Measurements from ENCODE around the gene BPHL.
"Not testable (repeated sequence)": the region's sequence is repeated elsewhere in the genome, so short reads cannot be mapped to it uniquely, and the experiment has no call there.

The BPHL gene

DNA sequence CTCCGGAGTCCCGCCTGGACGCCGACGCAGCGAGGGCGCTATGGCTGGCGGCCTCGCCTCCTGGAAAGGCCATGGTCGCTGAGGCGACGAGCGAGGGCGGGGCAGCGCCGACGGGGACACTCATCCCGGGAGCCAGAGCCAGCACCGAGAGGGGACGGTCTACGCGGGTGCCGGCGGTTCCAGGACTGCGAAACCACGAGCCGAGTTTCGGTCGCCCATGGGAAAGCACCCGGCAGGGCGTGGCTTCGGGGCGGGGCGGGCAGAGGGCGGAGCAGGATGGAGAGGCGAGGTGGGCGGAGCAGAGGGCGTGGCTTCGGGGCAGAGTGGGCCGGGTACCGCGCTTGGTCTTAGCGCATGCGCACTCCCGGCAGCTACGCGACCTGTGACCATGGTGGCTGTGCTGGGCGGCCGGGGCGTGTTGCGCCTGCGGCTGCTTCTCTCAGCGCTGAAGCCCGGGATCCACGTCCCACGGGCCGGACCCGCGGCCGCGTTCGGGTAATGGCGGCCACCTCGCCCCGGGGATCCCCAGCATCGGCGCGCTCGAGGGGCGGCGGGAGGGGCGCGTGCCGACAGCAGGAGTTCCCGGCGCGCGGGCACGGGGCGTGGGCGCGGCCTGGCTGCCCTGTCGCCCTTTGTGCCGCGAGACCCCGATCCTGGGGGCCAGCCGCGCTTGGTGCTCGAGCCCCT is at the start of gene BPHL:
TSS of gene BPHL (plus strand) at position 359 of the 687 bp plus-strand sequence. CDS start at position 389, 30 bp downstream.
- peak; percentile 97 for DNase-seq (ENCODE audit: low read depth)
- H3K4me3 ChIP-seq (ENCODE audit: low read depth, low read length), result peak within 1 kb of the TSS; percentile 58
- TF ChIP-seq, protein P1, sequence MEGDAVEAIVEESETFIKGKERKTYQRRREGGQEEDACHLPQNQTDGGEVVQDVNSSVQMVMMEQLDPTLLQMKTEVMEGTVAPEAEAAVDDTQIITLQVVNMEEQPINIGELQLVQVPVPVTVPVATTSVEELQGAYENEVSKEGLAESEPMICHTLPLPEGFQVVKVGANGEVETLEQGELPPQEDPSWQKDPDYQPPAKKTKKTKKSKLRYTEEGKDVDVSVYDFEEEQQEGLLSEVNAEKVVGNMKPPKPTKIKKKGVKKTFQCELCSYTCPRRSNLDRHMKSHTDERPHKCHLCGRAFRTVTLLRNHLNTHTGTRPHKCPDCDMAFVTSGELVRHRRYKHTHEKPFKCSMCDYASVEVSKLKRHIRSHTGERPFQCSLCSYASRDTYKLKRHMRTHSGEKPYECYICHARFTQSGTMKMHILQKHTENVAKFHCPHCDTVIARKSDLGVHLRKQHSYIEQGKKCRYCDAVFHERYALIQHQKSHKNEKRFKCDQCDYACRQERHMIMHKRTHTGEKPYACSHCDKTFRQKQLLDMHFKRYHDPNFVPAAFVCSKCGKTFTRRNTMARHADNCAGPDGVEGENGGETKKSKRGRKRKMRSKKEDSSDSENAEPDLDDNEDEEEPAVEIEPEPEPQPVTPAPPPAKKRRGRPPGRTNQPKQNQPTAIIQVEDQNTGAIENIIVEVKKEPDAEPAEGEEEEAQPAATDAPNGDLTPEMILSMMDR (IDR thresholded peaks at IDR 0.05; ENCODE audit: insufficient read depth, low read depth, low read length, missing control alignments), result no peak

DNA sequence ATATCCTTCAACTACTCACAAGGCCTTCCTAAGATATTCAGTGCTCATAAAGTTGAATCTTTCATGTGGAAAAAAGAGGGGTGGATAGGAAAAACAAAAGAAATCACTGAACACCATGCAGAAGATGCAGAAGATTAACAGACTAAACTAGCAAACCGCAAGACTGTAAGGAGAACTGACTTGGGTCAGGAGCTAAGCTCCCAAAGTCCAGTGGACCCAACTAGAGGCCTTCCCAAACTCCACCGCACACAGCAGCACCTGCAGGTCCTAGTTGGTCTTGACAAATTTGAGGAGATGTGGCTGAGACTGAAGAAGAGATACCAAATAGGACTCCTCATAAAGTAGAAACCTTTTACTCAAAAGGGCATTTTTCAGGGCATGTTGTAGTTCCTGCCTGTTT is 46.9 kb upstream of the BPHL start:
- DNase-seq (ENCODE audit: low read depth), result no peak
- H3K4me3 ChIP-seq (ENCODE audit: low read depth, low read length), result no peak overlapping the region
- TF ChIP-seq, protein P1 (IDR thresholded peaks at IDR 0.05; ENCODE audit: insufficient read depth, low read depth, low read length, missing control alignments), result no peak

DNA sequence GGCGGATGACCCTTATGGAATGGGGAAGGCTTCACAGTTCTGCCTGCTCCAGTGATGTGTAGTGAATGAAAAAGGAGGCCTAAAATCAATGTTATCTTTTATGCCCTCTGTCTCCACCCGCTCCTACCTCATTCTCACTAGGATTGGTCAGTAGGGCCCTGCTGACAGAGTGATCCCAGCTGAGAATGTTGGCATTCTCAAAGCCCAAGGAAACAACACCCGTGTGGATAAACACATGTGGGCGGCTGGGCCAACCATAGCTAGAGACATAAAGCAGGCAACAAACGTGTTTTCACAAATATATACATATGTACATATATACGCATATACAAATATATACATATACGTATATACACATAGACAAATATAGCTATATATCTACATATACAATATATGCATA is 45.7 kb upstream of the BPHL start:
- TF ChIP-seq, protein P1 (IDR thresholded peaks at IDR 0.05; ENCODE audit: insufficient read depth, low read depth, low read length, missing control alignments), result no peak
- no peak overlapping the region for H3K4me3 ChIP-seq (ENCODE audit: low read depth, low read length)
- no peak for DNase-seq (ENCODE audit: low read depth)

DNA sequence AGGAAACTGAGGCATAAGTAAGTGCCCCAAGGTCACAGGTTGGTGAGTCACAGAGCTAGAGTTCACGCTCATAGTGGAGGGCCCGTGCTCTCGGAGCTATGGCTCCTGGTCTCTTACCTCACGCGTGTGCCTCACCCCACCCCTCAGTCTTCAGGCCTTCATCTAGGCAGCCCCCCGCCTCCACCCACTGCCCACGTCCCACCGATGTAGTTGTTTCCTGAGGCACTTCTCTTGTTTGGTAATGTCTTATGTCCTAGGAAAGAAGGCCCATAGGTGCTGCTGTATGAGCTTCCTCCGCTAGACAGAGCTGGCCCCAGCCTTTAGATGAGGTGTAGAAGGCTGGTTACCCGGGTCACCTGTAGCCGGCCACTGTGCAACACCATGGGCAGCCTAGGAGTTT is 45.1 kb upstream of the BPHL start:
- DNase-seq (ENCODE audit: low read depth), result no peak
- TF ChIP-seq, protein P1 (IDR thresholded peaks at IDR 0.05; ENCODE audit: insufficient read depth, low read depth, low read length, missing control alignments), result no peak
- no peak overlapping the region for H3K4me3 ChIP-seq (ENCODE audit: low read depth, low read length)

DNA sequence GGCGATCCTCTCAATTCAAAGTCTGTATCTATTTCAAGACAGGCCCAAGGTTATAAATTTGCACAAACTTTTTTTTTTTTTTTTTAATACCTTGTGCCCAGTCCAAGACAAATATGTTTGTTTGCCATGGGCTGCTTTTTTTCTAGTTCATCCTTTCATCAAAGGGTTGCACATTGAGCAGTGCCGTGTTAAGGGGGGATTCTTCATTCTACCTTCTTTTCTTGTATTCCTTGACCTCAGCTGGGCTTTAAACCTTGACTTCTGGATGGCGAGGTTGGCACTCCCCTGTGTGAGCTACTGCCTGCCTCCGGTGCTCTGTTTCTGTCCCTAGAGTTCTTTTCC is 42.8 kb upstream of the BPHL start:
- no peak for DNase-seq (ENCODE audit: low read depth)
- no peak overlapping the region for H3K4me3 ChIP-seq (ENCODE audit: low read depth, low read length)
- TF ChIP-seq, protein P1 (IDR thresholded peaks at IDR 0.05; ENCODE audit: insufficient read depth, low read depth, low read length, missing control alignments), result no peak

DNA sequence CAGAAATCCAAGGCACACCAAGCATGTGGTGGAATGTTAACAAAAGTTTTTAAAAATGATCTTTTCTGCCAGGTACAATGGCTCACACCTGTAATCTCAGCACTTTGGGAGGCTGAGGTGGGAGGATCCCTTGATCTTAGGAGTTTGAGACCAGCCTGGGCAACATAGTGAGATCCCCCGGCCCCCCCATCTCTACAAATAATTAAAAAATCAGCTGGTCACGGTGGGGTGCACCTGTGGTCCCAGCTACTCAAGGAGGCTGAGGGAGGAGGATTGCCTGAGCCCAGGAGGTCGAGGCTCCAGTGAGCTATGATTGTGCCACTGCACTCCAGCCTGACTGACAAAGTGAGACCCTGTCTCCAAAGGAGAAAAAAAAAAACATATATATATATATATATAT is 42.2 kb upstream of the BPHL start:
- TF ChIP-seq, protein P1 (IDR thresholded peaks at IDR 0.05; ENCODE audit: insufficient read depth, low read depth, low read length, missing control alignments), result no peak
- DNase-seq (ENCODE audit: low read depth), result no peak
- no peak overlapping the region for H3K4me3 ChIP-seq (ENCODE audit: low read depth, low read length)

DNA sequence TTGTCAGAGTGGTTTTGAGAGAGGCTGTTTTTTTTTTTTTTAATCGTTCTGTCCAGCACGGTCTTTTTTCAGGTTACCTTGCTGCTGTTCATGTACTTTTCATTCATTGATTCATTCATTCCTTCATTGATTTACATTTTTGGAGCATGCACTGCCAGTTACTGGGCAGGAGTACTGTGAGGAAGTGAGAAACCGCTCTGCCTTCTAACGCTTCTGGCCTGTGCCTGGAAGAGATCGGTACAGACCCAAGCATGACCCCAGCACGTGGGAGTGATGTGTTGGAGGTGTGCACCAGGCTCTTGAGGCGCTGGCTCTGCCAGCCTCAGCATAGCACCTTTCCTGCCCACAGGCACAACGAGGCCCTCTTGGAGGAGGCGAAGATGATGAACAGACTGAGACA is 41.1 kb upstream of the BPHL start:
- no peak for DNase-seq (ENCODE audit: low read depth)
- H3K4me3 ChIP-seq (ENCODE audit: low read depth, low read length), result no peak overlapping the region
- TF ChIP-seq, protein P1 (IDR thresholded peaks at IDR 0.05; ENCODE audit: insufficient read depth, low read depth, low read length, missing control alignments), result no peak

DNA sequence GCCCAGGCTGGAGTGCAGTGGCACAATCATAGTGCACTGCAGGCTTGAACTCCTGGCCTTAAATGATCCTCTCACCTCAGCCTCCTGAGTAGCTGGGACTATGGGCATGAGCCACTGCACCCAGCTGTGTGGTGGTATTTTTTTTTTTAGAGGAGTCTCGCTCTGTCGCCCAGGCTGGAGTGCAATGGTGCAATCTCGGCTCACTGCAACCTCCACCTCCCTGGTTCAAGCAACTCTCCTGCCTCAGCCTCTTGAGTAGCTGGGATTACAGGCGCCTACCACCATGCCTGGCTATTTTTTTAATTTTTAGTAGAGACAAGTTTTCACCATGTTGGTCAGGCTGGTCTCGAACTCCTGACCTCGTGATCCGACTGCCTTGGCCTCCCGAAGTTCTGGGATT is 39.6 kb upstream of the BPHL start:
- DNase-seq (ENCODE audit: low read depth); H3K4me3 ChIP-seq (ENCODE audit: low read depth, low read length): not testable (repeated sequence)
